GM21717 (cell line): ENCODE data around the gene DLX3.

Experiments used
- ATAC-seq: cut with Tn5 transposase; IDR thresholded peaks from one replicate; pipeline ENCODE4 v1.9.1; 2021; ENCODE audit warnings: mild to moderate bottlenecking, moderate library complexity; ENCODE audit not compliant: unreplicated experiment

Gene DLX3

DNA sequence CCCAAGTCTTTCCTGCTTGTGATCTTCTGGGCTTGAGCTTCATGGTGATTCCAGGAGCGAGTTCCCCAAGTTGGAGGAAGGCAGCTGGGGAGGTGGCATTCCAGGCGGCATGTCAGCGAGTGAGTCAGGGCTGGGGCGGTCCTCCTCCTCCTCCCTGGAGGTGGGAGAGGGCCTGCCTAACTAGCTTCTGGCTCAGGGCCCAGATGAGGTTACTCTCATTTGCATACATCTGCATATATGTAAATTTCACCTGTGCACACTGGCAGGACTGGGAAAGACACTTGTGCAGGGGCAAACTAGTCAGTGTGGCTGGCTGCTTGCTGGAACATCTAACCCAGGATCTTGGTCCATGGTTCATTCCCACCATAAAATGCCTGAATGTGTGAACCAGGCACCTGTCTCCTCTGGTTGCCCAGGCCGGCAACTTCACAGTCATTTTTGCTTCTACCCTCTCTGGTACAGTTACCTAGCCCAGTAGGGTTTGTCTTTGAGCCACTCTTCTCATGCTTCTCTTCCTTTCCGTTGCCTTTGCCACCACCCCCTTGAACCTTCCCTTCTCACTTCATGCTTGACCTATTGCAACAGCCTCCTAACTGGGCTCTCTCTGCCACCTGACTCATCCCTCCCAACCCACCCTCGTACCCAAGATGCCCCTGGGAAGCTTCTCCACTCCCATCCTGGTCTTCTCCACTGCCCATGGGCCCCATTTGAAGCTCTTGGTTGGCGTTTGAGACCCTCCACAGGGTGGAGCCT is 35.7 kb downstream of the DLX3 start:
- no peak for ATAC-seq

DNA sequence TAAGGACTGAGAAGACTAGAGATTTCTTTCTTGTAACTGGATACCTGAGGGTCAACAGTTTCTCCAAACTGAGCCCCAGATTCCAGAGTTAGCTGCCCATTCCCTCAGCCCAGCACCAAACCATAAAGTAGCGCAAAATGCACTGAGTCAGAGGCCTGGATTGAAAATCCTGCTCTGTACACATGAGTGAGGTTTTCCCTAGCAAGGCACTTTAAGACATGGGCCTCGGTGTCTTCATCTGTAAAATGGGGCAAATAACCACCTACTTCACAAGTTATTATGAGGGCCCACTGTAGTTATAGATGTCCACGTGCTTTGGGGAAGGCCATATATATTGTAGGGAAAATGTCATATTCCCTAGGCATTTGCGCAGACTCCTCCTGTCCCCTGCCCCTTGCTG is 36.3 kb downstream of the DLX3 start:
- no peak for ATAC-seq

DNA sequence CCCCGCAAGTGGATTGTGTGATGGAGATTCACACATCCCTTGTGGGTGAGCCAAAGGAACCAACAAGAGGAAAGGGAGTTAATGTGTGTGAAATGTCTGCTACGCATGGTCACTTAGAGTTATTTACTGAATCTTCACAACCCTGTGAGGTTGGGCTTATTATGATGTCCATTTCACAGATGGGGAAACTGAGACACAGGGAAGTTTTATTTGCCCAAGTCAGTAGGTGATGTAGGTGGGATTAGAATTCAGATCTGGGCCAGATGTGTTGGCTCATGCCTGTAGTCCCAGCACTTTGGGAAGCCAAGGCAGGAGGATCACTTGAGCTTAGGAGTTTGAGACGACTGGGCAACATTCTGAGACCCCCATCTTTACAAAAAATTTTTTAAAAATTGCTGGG is 37.7 kb downstream of the DLX3 start:
- no peak for ATAC-seq

DNA sequence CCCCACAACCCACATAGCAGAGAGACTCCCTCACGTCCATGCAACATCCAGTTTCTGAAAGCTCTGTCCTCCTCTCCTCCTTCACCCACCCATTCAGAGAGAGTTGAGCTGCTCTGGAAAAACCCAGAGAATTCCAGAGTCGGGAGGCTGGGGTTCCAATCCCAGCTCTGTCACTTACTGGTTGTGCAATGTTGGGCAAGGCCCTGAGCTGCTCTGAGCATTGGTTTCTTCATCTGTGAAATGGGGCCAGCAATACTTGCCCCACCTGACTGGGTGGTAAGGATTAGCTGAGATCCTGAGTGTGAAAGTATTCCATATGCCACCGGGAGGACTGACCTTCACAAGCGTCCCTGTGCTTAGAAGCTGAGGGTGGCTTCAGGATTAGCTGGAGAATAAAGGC is 38.2 kb downstream of the DLX3 start:
- ATAC-seq: no peak

DNA sequence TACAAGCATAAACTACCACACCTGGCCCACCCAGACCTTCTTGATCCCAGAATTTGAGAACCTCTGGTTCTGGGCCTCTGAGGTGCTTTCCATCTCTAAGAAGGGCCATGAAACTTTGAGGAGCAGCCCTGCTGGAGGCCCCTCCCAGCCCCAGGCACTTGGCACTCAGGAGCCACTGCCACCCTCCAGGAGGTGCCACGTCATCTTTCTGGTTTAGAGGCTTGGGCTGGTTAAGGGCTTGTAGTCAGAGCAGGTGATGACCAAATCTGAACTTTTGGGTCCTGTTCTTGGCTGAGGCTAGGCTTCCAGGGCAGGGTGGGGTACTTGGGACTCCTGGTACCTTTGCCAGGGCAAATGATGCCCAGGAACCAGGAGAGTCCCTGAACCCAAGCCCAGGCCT is 39.9 kb downstream of the DLX3 start:
- ATAC-seq: no peak

DNA sequence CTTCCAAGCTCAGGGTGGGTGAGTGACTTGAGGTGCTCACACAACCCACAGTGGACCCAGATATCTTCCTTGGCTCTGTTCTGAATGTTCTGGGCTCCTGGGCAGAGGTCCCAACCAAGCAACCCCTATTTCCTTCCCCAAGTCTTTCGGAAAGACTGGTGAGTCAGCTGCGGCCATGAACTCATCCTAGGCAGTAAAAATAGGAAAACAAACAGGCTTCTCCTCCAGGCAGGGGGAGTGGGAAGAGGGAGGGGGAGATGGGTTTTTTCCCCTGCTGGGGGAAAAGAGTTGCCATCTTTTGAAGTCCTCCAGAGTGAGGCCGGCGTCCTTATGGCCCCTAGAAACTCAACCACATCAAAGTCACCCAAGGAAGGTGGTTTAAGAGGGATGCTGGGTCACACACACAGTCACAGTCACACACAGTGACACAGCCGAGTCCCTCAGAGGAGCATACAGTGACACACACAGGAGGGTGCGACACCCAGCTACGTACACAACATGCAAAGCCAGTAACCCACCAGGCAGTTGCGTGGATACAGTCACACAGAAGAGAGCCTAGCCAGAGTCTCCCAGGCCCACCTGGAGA is 42.0 kb downstream of the DLX3 start:
- no peak for ATAC-seq

DNA sequence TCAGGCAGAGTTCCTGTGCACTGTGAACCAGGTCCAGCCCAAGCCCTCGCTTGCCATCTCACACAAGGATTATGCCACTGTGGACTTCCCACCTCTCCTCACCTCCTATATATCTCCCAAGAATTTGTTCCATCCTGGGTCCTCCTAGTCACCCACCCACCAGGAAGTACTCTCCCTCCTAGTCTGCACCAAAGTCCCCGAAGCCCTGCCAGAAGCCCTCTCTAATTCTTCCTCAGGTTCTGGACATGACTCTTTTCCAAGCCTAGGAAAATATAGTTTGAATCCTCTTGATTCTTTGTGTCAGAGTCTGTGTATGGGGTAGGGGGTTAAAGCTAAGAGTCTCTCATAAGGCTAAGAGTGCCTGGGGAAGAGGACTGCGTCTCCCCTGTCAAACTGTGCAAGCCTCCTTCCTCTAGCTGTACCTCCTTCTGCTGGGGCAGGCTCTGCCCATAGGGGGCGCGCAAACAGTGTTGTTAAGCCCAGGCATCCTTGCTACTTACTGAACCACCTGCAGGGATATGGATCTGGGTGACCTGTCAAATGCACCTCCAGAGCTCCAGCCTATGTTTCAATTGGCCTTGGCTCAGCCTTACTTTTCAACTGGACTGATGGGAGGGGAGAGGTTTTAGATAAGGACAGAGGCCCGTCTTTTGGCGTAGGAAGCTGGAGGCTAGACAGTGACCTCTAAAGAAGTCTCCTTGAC is 42.7 kb downstream of the DLX3 start:
- ATAC-seq: no peak

DNA sequence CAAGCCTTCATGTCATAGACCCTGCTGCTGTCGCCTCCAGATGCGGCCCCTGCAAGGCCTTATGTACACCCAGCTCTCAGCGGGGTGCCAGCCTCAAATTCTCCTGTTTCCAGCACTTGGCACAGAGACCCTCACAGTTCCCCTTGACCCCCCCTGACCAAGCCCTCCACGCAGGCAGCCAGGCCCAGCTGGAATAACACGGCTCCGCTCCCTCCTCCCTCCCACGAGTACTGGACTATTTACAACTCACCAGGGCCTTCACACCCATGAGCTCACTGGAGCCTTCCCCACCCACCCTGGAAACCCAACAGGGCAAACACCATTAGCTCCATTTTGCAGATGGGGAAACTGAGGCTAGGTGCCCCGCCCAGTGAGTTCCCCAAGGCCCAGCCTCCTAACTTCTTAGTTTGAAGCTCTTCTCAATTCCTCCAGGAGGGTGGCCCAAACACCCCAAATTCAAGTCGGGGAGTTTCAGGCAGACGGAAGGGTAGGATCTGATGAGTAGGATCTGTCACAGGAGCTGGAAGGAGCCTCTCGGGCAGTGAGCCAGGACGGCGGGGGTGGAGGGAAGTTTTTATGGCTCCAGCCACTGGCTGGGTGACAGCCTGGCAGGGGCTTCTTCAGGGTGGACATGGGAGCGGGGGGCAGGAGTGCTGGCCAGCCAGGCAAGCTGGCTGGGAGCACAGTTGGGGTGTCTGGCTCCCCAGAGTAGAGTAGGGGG is 43.5 kb downstream of the DLX3 start:
- ATAC-seq: no peak

DNA sequence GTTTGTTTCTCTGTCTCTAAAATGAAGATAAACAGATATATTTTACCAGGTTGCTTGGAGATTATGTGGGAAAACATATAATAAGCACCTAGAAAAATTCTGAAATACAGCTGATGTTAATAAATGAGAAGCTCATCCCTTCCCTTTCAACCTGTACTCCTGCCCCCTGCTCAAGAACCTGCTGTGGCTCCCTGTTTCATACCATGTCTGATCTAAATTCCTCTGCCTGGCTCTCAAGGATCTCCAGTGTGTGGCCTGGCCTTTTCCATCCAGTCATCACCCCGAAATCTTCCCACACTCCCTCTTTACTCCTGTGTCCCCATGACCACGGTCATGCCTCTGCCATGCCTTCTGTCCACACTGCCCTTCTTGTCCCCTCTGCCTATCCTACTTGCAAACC is 45.4 kb downstream of the DLX3 start:
- ATAC-seq: no peak

DNA sequence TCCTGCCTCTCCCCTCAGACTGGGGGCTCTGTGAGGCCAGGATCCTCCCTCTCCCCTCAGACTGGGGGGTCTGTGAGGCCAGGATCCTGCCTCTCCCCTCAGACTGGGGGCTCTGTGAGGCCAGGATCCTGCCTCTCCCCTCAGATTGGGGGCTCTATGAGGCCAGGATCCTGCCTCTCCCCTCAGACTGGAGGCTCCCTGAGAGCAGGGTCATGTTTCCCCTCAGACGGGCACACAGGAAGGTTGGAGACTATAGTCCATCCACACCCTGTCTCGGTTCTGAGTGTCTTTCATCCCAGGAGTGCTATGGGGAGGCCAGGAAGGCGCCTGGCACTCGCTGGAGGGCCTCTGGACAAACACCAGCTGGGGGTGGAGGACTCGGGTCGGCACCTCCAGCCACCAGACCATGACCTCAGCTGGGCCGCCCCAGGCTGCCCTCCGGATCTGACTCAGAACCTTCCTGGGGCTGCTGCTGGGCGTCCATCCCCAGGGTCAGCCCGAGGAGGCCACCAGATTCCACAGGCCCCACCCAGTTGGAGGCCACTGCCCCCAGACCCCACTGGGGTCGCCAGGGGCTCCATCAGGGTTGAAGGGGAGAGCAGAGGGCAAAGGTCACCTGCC is 48.0 kb downstream of the DLX3 start:
- no peak for ATAC-seq

DNA sequence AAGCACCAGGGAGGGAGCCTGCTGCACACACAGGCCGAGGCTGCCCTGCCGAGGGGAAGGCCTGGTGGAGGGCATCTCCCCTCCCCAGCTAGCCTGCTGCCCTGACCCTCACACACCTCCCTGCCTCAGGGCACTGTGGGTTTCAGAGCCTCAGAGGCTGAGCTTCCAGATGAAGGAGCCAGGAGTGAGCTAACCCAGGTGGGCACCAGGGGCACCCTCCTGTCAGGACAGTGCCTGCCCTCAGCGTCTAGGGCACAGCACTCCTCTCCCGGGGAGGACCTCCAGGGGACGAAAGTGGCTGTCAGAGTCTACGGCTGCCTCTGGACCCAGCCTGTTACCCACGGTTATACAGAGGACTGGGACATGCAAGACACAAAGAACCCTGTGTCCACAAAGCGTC is 48.8 kb downstream of the DLX3 start:
- ATAC-seq: no peak

DNA sequence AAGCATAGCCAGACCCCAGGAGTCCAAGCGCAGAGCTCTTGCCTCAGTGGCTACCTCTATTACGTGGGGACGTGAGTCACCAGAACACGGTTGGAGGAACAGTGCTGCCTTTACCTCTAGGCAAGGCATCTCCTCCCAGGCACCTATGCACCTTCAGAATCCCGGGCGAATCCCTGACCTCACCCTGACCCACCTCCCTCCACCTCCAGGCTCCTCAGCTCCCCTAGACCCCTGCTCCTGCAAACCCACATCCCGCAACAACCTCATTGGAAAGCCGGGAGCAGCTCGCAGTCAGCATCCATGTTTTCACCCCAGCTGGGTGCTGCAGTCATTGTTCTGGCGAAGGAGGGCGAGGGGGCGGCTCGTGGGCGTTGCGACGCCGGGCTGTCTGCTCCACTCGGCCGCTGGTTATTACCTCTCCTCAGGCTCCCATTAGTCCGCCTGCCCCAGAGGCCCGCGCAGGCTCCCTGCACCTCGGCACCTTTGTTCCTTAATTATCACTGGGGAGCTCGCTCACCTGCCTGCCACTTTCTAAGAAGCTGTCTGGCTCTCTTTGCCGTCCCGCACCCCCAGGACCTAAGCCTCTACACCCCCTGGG is 50.7 kb downstream of the DLX3 start:
- no peak for ATAC-seq

DNA sequence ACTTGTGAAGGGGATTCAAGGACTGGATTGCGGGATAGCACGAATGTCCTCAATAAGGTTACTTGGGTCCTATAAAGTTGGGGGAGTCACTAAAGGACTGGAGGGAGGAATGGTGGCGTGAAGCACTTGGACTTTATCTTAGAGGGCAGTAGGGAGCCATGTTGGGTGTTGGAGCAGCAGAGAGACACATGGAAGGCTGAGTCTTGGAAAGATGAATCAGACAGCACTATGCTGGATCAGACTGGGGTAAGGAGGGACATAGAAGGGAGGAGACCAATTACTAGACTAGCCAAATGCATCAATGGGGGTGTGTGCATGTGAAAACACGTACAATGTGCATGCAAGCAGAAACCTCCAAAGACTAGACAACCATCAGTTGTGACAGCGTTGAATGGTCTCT is 52.1 kb downstream of the DLX3 start:
- ATAC-seq: no peak

DNA sequence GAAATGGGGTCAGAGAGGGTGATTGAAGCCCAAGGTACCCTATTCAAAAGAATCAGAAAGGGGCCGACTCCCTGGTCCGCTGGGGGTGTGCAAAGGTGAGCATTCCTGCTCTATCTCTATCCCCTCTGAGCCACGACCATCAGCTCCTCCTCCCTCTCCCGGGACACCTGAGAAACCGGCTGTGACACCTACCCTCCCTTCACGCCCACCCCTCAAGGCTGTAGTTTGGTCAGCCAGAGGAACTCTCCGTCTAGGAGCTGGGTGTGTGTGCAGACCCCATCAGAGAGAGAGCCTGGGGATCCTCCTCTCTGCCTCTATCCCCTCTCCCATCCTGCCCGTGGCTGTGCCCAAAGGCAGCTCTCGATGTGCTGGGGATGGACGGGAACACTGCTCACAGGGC is 53.6 kb downstream of the DLX3 start:
- ATAC-seq: no peak
